NCI-H2081 (cell line): ENCODE results near the gene CH25H.
A peak's percentile ranks its signal among the peaks of the same experiment; 100 is the strongest.

Experiments
- DNase-seq, 2 experiments: peaks; one replicate each; lab custom pipeline; 2025; lab: John Stamatoyannopoulos, UW

The CH25H gene

DNA sequence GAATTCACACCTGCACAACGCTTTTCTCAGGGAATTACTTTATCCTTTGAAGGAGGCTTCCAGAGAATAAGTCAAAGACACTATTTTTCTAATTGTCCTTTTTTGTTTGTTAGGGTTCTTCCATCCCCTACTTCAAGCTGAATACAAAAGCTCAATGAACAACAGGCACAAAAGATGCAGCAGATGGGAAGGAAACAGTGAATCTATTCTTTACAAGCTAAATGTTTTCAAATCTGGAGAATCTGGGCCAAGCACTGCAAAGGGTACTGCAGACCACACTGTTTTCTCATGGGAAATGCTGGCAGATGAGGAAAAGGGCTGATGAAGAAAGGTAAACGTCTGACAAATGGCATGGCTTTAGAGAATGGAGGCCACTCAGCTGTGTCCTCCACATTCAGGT, 25.9 kb upstream of the CH25H start:
- DNase-seq: no peak

DNA sequence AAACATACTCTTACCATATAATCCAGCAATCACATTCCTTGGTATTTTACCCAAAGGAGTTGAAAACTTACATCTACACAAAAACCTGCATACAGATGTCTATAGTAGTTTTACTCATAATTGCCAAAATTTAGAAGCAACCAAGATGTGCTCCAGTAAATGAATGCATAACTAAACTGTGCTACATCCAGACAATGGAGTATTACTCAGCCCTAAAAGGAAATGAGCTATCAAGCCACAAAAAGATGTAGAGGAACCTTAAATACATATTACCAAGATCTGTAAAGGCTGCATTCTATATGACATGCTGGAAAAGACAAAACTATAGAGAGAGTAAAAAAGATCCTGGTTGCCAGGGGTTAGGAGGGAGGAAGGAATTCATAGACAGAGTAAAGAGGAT, 21.8 kb upstream of the CH25H start:
- no peak for DNase-seq

DNA sequence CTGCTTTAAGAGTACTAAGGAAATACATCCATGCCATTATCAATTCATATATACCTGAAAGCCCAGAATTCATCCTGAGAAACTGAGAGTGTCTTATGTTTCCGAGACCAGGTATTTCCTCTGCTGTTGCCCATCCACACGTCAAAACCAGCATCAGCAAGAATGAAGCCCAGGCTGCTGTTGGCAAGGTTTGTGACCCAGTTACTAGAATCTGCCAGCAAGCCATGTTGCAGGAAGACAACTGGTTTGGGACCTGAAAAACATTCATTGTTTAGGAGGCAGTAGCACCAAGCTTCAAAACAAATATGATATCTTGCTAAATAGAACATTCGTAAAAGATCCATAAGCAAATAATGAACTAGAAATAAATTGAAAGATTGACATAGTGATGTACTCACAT, 21.0 kb upstream of the CH25H start:
- DNase-seq: no peak

DNA sequence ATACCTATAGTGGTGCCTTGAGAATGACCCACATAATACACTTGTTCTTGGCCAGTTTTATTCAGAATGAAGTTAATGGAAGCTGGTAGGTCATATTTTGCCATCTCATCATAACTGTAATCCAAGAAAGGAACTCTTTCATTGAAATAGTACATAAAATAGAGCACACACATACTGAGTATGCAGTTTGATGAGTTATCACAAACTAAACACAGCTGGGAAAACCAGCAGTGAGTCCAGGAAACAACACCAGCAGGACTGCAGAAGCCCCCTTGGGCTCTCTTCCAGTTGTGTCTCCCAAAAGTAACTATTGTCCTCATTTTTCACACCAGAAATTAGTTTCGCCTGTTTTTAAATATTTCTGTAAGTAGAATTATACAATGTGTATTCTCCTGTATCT, 19.8 kb upstream of the CH25H start:
- DNase-seq: no peak

DNA sequence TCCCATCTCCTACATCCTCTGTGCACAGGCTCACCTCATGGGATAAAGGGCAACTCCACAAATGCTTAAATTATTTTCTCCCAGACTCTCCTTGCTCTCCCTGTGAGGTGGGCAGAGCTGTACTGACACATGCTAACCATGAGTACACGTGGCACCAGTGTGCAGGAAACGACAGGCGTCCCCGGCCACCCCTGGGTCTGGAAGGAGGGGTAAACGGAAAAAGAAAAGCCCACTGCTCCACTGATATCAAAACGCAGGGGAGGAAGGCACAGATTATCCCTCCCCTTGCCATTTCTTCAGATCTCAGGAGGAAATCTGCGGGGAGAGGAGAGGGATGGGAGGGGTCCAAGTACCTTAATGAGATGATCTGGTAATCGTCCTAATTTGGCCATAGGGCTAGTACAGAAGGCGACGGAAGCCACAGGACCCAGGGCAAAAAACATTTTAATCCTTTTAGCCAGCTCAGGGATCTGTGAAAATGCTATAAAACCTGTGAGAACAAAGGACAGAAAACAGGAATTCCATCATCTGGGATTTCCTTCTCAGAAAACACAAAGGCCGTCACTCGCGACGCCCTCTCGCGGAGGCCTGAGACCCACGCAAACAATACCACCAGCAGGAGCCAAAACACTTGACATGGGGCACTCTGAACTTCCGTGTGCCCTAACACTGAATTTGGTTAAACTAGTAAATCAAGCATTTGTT, 17.8 kb upstream of the CH25H start:
- no peak for DNase-seq

DNA sequence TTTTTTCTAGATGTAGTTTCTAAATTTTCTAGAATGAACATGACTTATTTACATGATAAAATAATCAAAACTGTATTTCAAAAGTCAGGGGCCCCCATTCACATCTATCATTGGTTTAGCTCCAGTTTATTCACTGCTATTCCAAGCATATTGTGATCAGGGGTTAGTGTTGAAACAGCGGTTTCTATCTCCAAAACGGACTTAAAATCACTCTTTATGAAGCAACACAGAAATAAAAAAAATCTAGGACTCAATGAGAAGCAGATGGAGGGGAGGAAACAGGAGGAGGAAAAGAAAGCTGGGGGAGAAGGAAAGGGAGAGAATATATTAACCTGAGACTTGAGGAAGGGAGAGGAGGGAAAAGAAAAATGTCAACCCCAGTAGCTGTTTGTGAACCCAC, 14.8 kb upstream of the CH25H start:
- no peak for DNase-seq

DNA sequence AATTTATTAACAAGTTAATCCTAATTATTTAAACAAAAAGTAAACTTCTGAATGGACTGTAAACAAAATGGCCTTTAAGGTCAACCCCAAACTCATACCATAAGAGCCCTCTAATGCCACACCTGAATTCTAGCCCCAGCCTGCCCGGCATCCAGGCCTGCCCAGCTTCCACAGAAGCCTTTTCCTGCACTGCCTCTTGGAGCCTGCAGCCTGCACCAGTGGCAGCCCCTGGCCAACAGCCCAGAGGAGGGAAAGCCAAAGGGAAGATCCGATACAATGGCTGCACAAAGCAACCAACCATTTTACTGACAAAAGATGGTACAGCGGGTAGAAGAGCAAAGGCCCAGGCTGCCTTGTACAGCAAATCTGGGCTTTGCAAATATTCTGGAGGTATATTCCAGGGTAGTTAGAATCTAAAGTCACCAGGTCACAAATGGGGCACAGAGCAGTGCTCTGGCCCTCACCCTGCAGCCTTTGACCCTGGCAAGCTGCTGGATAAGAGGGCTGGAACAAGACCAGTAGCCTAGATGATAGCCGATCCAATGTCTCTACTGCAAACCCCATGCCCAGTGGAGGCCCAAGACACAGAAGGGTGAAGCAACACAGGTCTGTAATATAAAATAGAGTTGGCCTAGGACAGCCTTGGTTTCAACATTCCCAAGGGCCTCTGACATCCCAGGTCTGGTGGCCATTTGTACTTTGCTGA, 12.5 kb upstream of the CH25H start:
- DNase-seq: no peak

DNA sequence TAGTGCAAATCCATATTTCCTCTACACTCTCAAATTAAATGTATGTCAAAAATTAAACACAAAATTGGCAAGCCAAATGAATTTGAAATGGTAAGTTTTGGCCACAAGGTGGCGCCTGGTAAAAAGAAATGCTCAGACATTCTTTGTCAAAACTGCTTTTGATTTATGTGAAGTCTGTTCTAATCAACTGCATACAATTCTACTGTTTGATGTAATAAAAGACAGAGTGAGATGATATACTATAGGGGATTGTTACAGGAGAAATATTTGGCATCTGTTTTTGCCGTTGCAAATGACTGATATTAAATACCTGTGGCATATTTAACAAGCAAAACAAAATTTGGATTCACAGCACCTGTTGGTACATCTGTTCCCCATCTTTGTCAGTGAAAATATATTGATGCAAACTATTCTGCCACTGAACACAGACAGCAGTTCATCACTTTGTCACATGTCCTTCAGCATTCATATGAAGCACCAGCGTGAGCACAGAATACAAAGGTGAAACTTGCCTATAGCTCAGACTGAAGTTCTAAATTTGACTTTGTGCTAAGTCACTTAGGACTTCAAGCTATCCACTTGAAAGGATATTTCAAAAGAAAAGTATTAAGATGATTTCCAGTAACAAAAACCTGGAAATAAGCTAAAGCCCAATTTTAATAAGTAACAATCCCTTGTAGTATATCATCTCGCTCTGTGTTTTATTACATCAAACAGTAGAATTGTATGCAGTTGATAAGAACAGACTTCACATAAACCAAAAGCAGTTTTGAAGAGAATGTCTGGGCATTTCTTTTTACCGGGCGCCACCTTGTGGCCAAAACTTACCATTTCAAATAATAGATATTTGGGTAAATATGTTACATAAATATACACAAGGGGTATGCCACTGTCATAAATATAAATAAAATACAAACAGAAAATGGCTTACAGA, 10.2 kb upstream of the CH25H start:
- DNase-seq: peak; percentile 45 to 48

DNA sequence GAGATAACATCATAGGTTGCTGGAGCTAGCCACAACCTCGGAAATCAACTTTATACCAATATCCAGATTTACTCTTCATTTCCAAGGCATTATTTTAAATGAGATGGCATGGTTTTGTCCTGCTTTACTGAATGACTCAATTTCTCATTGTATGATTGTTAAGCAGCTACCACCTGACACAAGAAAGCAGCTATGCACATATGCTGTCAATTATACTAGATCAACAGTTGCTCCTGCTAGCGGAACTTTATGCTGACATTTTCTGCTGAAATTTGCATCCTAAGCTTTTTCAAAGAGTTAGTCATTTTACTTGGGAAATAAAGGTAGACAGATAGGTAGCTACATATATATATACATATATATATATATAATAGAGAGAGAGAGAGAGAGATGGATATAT, 8.9 kb upstream of the CH25H start:
- no peak for DNase-seq

DNA sequence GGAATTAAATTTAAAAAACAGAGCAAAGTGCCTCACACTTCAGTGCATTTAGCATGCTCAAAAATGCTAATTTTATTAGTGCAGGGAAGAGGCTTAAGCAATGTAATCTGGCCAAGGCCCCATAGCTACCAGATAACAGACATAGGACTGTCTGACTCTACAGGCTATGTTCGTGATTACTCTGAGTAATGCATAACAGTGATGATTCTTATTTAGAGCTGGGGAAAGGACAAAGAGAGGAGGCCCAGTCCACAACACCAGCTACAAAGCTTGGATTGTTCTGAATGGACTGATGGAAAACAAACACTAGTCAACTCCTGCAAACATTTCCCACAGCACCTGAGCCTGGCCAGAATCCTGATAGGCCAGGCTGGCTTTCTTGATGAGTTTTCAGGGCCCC, 8.4 kb upstream of the CH25H start:
- DNase-seq: no peak

DNA sequence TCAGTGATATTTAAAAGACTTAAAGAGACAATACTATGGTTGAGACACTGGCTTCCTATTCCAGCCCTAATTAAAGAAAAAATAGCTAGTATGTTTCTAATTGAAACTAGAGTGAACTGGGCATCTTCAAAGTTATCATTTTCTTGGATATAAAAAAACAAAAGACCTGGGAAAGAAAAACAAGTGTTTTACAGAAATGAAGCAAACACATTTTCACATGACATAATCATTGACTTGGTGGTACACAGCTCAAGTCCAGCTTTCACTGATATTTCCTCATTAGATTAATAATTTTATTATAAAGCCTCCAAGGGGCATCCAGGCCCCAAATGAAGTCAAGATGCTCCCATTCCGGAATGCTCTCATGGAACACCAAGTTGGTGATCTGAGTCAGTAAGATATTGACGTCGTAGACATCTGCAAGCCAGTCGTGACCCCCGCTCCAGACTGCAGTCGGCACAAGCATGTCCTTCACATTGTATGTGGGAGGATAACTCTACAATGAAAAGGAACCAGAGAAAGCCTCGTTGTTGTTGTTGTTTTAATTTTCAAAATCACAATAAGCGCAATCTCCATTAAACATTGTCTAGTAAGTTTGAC, 7.5 kb upstream of the CH25H start:
- no peak for DNase-seq

DNA sequence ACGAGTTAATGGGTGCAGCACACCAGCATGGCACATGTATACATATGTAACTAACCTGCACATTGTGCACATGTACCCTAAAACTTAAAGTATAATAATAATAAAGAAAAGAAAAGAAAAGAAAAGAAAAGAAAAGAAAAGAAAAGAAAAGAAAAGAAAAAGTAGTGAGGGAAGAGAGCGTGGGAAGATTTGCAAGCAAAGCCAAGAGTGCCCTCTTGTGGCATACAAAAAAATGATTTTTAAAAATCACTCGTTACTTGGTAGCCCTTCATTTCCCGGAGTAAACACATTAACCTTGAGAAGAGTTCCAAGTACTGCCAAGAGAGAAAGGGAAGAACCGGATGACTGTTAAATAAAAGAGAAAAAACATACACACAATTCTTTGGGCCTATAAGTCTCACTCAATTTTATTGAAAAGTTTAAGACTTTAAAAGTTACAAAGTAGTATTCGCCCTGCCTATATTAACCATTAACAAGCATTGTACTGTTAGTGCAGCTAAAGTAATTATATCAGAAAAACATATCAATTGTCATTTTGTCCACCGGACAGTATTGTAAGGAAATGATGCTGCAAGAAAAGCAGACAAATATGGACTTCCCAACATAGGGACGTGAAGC, 6.2 kb upstream of the CH25H start:
- peak; percentile 22 to 23 for DNase-seq

DNA sequence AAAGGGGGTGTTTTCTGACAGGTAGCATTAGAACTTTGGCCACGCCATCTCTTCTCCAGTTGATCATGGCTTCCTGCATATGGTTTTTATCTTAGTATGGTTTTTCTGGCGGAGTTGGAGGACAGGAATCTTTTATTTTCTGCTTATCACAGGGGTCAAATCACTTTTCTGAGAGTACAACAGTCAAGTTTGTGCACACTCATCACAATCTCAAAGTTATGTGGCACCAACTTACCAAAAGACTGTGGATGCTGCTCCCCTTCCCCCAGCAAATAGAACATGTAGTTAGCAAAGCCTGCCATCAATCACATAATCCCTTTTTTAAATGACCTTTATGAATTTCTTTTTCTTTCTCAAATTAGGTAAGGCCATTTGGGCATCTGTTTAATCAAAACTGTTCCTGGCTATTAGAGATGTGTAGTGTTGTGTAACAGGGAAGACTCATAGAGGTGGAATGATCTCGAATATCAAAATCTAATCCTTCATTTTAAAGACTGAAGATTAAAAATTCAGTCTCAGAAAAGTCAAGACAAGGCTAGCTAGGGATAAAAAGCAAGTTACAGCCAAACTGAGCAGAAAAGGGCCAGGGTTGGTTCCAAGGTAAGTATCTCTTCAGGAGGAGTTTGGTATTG, 3.8 kb upstream of the CH25H start:
- DNase-seq: no peak

DNA sequence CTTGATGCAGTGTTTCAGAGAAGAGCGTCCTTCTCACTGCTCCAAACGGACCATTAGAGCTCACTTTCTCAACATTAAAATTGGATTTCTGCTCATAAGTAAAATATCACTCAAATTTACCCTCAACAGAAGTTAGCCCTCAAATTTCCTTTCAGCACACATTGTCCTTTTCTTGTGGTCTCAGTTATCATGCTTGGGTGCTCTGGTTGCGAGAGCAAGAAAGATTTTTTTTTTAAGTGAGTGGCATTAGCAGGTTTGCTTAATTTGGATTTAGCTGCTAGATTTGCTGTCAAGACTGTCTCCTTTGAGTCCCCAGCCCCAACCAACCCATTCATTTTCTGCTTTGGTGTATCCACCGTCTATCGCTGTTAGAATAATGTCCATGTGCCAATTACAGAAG, 2.6 kb upstream of the CH25H start:
- no peak for DNase-seq

DNA sequence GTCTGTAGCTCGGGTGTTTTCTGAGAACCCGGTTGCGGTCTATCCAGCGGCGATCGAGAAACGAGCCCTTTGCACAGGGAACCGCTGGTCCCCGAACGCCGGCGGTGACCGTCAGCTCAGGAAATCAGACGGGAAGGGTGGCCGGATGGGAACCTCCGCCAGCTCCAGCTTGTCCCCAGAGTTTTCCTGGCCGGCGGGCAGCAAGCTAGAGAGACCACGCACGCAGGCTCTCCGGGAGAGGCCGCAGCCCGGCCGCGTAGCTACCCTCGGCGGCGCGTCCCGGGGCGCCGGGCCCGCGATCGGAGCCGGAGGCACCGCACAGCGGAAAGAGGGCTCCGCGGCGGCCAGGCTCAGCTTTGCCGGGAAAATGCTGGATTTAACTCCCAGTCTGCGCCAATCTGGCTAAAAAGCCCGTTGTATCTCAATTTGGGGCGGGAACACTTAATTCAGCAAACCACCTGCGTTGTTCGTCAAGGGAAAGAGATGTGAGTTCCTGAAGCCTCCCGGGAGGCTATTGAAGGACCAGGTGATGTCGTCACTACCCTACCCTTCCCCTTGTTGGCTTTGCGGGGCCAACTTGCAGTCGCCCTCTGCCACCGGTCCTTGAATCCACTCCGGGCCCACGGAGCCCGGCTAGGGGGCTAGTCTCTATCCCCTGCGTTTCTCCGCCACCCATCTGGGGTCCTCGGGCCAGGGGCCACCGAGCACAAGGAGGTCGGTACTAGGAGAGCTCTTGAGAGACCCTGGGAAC, 859 bp upstream of the CH25H start:
- DNase-seq: peak; percentile 6 to 36

DNA sequence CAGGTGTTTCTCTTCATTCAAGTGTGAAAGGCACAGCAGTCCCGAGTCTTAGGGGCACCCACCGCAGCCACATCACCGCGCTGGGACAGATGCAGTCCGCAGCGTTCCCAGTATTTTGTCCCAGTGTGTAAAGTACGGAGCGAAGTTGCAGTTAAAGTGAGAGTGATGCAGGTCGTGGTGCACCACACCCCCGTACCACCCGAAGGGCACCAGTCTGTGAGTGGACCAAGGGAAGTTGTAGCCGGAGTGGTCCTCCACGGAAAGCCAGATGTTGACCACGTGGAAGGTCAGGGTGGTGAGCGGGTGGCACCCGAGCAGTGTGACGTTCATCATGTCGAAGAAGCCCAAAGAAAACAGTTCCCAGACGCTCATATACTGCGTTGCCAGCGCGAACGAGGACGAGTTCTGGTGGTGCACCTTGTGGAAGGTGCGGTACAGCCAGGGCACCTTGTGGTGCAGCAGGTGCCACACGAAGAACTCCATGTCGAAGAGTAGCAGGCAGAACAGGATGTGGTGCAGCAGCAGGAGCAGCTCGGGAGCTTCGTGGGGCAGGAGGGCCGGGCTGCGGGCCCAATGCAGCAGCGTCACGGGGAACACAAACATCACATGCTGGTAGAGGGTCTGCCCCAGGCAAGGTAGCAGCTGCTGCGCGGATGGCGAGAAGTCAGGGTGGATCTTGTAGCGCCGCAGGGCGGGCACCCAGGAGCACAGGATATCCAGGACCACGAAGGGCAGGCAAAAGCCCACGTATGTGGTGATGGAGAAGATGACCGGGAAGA, 526 bp downstream of the CH25H start:
- no peak for DNase-seq

DNA sequence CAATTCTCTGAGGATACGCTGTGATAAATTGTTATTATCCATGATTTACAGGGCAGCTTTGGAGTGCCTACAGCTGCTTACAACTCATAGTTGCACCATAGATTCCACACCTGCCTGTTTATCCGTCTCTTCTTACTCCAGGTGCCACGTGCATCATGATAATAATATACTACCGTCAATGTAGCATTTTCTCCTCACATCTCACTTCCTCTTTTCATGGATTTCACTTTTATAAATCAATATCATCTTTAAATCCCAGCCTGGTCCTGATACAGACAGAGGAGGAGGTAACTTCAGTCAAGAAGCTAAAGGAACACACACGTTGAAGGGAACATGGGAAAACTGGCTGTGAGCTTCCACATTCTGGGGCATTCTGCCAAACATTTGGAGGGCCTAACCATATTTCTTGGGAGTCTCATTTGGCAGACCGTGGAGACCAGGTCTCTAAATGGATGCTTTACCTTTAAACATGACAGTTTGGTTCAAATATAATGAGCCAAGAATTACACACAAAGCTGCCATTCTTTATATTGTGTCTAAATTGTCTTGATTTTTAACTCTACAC, 2.4 kb downstream of the CH25H start:
- DNase-seq: no peak

DNA sequence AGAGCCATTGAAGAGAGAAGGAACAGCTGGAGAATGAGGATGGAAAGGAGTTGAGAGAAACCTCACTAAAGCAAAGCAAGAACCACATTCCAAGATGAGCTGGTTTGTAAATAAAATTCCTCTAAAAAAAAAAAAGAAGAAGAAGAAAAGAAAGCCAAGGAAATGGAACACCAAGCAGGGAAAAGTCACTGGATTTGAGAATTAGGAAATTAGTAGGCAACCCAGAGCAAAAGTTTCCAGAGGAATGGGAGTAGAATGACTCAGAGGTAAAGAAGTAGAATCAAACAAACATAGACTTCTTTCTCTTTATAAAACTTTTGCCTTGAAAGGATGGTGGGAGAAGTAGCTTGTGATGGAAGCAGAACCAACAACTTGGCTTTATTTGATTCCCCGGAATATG, 3.9 kb downstream of the CH25H start:
- DNase-seq: no peak

DNA sequence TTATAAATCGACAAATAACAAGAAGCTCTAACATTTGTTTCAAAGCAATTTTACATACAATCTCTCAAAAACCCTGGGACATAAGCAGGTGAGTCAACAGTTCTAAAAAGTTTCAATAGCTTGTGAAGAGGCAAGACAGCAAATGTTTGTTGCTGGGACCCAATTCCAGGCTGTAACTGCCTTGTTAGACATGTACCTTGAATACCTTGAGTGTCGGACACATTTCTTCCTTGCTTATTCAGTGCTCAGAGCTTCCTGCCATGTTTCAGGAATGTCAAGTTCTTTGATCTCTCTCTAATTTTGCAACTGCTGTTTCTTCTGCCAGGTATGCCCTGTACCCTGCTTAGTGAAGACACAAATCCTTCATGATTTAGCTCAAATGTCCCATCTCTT, 5.1 kb downstream of the CH25H start:
- no peak for DNase-seq
